GM20000 (cell line): ENCODE results near the gene TBC1D16.

Experiments
- DNase-seq: peaks from one replicate; pipeline ENCODE4 v3.0.0; 2012; ENCODE audit warnings: low spot score
- TF ChIP-seq, protein P1 (sequence below): IDR thresholded peaks from 2 replicates; pipeline ENCODE4 v1.5.1; 2012; ENCODE audit warnings: mild to moderate bottlenecking, control low read depth; ENCODE audit errors: extremely low read depth, missing control alignments

The TBC1D16 gene

DNA sequence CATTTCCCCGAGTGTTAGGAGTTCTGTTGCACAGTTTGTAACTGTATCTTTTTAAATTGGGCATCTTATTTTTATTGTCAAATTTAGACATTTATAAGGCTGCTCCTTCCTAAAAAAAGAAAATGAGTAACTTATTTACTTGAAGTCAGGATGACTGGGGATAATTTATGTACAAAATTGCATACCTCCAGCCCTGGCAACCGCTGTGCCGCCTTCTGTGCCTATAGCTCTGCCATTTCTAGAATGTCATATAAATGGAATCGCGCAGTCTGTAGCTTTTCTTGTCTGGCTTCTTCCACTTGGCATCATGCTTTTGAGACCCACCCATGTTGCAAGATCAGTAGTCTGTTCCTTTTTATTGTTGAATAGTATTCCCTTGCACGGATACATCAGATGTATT is 36.7 kb upstream of the TBC1D16 start:
- TF ChIP-seq, protein P1, sequence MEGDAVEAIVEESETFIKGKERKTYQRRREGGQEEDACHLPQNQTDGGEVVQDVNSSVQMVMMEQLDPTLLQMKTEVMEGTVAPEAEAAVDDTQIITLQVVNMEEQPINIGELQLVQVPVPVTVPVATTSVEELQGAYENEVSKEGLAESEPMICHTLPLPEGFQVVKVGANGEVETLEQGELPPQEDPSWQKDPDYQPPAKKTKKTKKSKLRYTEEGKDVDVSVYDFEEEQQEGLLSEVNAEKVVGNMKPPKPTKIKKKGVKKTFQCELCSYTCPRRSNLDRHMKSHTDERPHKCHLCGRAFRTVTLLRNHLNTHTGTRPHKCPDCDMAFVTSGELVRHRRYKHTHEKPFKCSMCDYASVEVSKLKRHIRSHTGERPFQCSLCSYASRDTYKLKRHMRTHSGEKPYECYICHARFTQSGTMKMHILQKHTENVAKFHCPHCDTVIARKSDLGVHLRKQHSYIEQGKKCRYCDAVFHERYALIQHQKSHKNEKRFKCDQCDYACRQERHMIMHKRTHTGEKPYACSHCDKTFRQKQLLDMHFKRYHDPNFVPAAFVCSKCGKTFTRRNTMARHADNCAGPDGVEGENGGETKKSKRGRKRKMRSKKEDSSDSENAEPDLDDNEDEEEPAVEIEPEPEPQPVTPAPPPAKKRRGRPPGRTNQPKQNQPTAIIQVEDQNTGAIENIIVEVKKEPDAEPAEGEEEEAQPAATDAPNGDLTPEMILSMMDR, result no peak

GRCh38 chr17:80071116-80071841 is 35.6 kb upstream of the TBC1D16 start:
- TF ChIP-seq, protein P1, result no peak
- no peak for DNase-seq

More for the DNA sequence above, 36.7 kb upstream of the TBC1D16 start:
- DNase-seq, result no peak

GRCh38 chr17:80070375-80071115 is 34.9 kb upstream of the TBC1D16 start:
- TF ChIP-seq, protein P1, result no peak
- DNase-seq, result no peak

GRCh38 chr17:80068301-80069222 is 32.9 kb upstream of the TBC1D16 start:
- DNase-seq, result no peak
- TF ChIP-seq, protein P1, result no peak

- TF ChIP-seq, protein P1, result no peak
- no peak for DNase-seq
Measured at GRCh38 chr17:80067393-80067986, 31.8 kb upstream of the TBC1D16 start.

- TF ChIP-seq, protein P1, result no peak
- DNase-seq, result no peak
Measured at GRCh38 chr17:80065478-80066170, 30.0 kb upstream of the TBC1D16 start.
